Hepatocyte (in vitro differentiated cells): ENCODE measurements around the gene OSBPL2.

Experiments used
- CTCF ChIP-seq: fragments of 200-600 bp; sonication (generic); IDR thresholded peaks from 2 replicates; pipeline ENCODE4 v1.5.1; 2016; ENCODE audit warnings: antibody characterized with exemption, mild to moderate bottlenecking; ENCODE audit not compliant: poor library complexity
- EZH2 ChIP-seq: fragments of 200-600 bp; sonication (generic); IDR thresholded peaks from 2 replicates; pipeline ENCODE4 v1.6.1; 2016; ENCODE audit warnings: antibody characterized with exemption, mild to moderate bottlenecking, borderline replicate concordance

GRCh38 chr20:62202083-62202395 lies 36.3 kb upstream of the OSBPL2 start:
- TF ChIP-seq EZH2 (no peak), CTCF (no peak)
